WERI-Rb-1 (cell line): Measurements from ENCODE around the gene PAFAH2.

Experiments
- DNase-seq: peaks from one replicate; pipeline ENCODE4 v3.0.0-alpha.2; 2020
- H3K27ac ChIP-seq: fragments of 250-450 bp; sonication (Bioruptor Pico); 2 replicates; pipeline ENCODE4 v1.5.1; 2020; ENCODE audit warnings: mild to moderate bottlenecking, moderate library complexity
- H3K27me3 ChIP-seq: fragments of 250-450 bp; sonication (Bioruptor Pico); 2 replicates; pipeline ENCODE4 v1.5.1; 2021; ENCODE audit warnings: mild to moderate bottlenecking, low read depth, moderate library complexity; ENCODE audit not compliant: insufficient read depth, severe bottlenecking
- H3K36me3 ChIP-seq: fragments of 250-450 bp; sonication (Bioruptor Pico); 2 replicates; pipeline ENCODE4 v1.5.1; 2020; ENCODE audit warnings: mild to moderate bottlenecking, moderate library complexity
- H3K4me3 ChIP-seq: 2 replicates; pipeline ENCODE4 v1.5.1; 2011; ENCODE audit warnings: low read depth, mild to moderate bottlenecking, control low read depth, low read length
- H3K9me3 ChIP-seq: fragments of 250-450 bp; sonication (Bioruptor Pico); 2 replicates; pipeline ENCODE4 v1.5.1; 2021; ENCODE audit warnings: mild to moderate bottlenecking, moderate library complexity; ENCODE audit not compliant: severe bottlenecking
- TF ChIP-seq, protein P1 (sequence below): IDR thresholded peaks from 2 replicates; pipeline ENCODE4 v1.5.1; 2011; ENCODE audit warnings: low read depth, mild to moderate bottlenecking, control low read depth, inconsistent platforms, low read length

PAFAH2 gene

DNA sequence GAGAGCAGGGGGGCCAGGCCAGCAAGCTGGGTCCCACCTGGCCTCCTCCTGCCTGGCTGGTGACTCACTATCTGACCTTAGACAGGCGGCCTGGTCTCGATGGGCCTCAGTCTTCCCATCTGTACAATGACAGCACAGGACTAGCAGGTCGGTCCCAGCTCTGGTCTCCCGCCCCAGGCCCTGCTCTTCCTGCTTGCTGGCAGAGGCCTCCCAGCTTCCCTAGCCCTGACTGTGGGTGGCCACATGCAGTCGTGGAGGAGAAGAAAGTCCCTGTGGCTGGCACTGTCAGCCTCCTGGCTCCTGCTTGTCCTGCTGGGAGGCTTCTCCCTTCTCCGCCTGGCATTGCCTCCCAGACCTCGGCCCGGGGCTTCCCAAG, 24.5 kb upstream of the PAFAH2 start:
- Histone ChIP-seq H3K9me3 (no peaks in the 10 kb centered on the region), H3K27ac (peak overlapping the region; percentile 66), H3K27me3 (no peaks in the 10 kb centered on the region), H3K4me3 (no peak overlapping the region; the same call in 1 of the 2 replicates), H3K36me3 (no peaks in the 10 kb centered on the region)
- TF ChIP-seq, protein P1, sequence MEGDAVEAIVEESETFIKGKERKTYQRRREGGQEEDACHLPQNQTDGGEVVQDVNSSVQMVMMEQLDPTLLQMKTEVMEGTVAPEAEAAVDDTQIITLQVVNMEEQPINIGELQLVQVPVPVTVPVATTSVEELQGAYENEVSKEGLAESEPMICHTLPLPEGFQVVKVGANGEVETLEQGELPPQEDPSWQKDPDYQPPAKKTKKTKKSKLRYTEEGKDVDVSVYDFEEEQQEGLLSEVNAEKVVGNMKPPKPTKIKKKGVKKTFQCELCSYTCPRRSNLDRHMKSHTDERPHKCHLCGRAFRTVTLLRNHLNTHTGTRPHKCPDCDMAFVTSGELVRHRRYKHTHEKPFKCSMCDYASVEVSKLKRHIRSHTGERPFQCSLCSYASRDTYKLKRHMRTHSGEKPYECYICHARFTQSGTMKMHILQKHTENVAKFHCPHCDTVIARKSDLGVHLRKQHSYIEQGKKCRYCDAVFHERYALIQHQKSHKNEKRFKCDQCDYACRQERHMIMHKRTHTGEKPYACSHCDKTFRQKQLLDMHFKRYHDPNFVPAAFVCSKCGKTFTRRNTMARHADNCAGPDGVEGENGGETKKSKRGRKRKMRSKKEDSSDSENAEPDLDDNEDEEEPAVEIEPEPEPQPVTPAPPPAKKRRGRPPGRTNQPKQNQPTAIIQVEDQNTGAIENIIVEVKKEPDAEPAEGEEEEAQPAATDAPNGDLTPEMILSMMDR, result no peak
- no peak for DNase-seq

DNA sequence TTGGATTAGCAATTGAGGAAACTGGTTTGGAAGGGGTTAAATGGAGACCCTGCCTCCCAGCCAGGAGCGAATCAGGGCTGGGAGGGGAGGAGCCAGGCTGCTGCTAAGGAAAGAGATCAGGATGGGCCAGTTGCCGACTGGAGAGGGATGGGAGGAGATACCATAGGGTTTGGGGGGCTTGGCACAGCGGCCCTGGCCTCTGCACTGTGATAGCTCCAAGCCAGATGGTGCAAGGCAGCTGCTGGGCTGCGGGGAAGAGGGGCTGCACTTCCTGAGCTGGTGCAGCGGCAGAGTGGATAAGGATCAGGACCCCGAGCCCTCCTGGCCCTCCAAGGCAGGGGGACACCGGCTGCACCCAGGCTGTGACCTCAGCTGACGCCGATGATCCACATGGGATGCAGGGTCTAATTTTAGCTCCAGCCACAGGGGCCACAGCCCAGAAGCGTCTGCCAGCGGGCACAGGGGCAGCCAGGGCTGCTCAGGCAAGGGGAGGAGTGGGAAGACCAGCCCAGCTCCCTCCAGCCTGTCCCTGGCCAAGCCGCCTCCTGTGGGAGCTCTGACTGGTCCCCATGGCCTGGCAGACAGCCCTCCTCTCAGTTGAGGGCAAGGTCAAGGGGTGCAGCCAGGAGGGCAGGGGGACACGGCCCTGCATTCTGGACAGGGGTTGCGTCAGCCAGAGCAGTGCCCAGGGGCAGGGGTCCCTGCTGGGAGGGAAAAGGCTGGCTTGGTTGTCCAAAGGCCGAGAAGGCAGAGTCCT, 24.0 kb upstream of the PAFAH2 start, which contains the start of gene EXTL1:
TSS of gene EXTL1 (plus strand) at position 129 of the 757 bp plus-strand sequence. CDS start 872 bp downstream, outside the sequence.
- TF ChIP-seq, protein P1, result no peak
- peak; percentile 87 for DNase-seq
- Histone ChIP-seq H3K9me3 (no peaks in the 10 kb centered on the region), H3K27me3 (no peaks in the 10 kb centered on the region), H3K4me3 (peak within 1 kb of the TSS; percentile 36), H3K27ac (peak within 1 kb of the TSS; percentile 66), H3K36me3 (no peaks in the 10 kb centered on the region)

DNA sequence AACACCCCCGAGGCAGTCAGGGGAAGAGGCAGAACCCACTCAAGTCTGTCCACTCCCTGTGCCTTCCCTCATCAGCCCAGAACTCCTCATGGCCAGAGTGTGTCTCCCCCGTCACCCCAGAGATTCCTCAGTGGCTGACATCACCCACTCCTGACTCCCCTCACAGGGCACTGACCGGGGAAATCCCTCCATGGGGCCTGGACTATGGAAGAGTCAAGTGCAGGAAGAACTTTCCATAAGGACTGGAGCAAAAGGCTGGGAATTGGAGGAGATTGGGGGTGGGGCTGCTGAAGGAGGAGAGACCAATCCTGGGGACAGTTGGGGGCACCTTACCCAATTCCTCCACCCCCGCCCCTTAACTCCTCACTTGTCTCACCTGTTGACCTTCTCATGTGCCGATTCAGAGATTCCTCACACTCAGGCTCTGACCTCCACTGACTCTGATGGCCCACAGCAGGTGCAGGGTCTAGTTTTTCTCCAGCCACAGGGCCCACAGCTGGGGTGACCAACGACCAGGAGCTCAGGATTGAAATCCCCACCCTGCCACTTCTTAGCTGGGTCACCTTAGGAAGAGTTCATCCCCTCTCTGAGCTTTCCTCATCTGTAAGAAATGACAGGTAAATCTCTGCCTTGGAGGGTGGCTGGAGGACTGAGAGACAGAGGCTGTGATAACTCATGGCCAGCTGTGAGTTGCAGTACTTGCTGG, 23.2 kb upstream of the PAFAH2 start:
- no peaks in the 10 kb centered on the region for H3K27me3 ChIP-seq
- no peaks in the 10 kb centered on the region for H3K9me3 ChIP-seq
- no peak overlapping the region; the same call in 1 of the 2 replicates for H3K4me3 ChIP-seq
- peak overlapping the region; percentile 47 for H3K27ac ChIP-seq
- TF ChIP-seq, protein P1, result no peak
- no peaks in the 10 kb centered on the region for H3K36me3 ChIP-seq
- DNase-seq, result no peak

DNA sequence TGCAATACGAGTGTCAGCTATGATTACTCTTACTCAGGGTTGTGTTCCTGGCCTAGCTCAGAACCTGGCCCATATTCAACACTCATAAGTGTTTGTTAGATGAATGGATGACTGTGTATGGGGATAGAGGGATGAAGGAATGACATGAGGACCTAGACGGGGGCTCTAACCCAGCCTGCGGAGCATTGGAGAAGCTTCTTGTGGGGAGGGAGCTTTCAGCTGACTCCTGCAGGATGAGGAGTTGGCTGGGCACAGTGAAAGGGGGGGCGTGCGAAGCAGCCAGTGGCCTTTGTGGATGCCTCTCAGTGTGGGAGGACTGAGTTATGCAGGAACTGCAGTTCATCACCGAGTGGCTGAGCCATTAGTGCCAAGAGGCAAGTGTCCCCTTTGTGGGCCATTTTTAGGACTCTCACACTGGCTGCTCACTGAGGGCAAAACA, 22.5 kb upstream of the PAFAH2 start:
- no peaks in the 10 kb centered on the region for H3K27me3 ChIP-seq
- H3K4me3 ChIP-seq, result no peak overlapping the region
- H3K9me3 ChIP-seq, result no peaks in the 10 kb centered on the region
- no peak overlapping the region for H3K27ac ChIP-seq
- H3K36me3 ChIP-seq, result no peaks in the 10 kb centered on the region
- TF ChIP-seq, protein P1, result no peak
- DNase-seq, result no peak

DNA sequence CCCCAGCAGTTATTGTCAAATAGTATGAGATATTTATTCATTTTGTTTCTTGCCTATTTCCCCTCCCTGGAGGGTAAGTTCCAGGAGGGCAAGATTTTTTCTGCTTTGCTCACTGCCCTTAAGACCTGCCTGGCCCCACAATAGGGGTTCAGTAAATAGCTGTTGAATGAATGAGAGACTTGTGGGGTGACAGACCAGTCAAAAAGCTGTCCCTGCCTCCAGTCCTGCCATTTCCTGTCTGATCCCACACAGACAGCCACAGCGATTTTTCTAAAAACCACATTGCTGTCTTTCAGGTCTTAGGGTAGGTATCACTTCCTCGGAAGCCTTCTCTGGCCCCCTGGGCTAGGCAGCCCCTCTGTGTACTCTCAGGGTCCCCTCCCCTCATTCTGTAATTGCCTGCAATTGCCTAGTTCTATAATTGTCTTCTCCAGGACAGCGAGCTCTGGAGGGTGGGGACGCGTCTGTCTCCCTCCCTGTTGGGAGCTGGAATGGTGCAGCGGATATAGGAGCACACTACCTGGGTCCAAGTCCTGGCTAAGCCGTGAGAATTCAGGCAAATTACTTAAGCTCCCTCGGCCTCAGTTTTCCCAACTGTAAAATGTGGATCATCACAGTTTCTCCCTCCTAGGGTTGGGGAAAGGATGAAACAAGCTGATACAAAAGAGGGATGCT, 21.9 kb upstream of the PAFAH2 start:
- no peaks in the 10 kb centered on the region for H3K27me3 ChIP-seq
- TF ChIP-seq, protein P1, result no peak
- H3K36me3 ChIP-seq, result no peaks in the 10 kb centered on the region
- no peak for DNase-seq
- H3K9me3 ChIP-seq, result no peaks in the 10 kb centered on the region
- H3K27ac ChIP-seq, result no peak overlapping the region
- no peak overlapping the region for H3K4me3 ChIP-seq
